Measurements from ENCODE around the gene TTBK2.

TTBK2 gene

GRCh38 chr15:42716125-42716524 lies 204.5 kb downstream of the TTBK2 start:
- H3K27me3 ChIP-seq (ENCODE audit: insufficient read depth, poor library complexity, severe bottlenecking) = no peaks in the 10 kb centered on the region
- TF ChIP-seq CTCF (IDR thresholded peaks at IDR 0.05; ENCODE audit: insufficient read depth, low read length) (no peak), REST (IDR thresholded peaks at IDR 0.05; ENCODE audit: insufficient replicate concordance, low read depth) (no peak), SPI1 (IDR thresholded peaks at IDR 0.05; ENCODE audit: borderline replicate concordance, low read depth) (no peak), POLR2AphosphoS5 (IDR thresholded peaks at IDR 0.05; ENCODE audit: low read depth) (no peak), GABPA (IDR thresholded peaks at IDR 0.05; ENCODE audit: low read depth) (no peak)
- no peak overlapping the region for H3K27ac ChIP-seq (replicated peaks)
- no peak overlapping the region for H3K4me3 ChIP-seq (replicated peaks; ENCODE audit: insufficient read depth, low read length)
- no peak for DNase-seq (ENCODE audit: low read depth in 1 of 2, low spot score in 1 of 2)

GRCh38 chr15:42712584-42712983 lies 208.0 kb downstream of the TTBK2 start:
- DNase-seq (ENCODE audit: low read depth in 1 of 2, low spot score in 1 of 2) = no peak
- no peak overlapping the region for H3K27ac ChIP-seq (replicated peaks)
- TF ChIP-seq POLR2AphosphoS5 (IDR thresholded peaks at IDR 0.05; ENCODE audit: low read depth) (no peak), GABPA (IDR thresholded peaks at IDR 0.05; ENCODE audit: low read depth) (no peak), CTCF (IDR thresholded peaks at IDR 0.05; ENCODE audit: insufficient read depth, low read length) (no peak), REST (IDR thresholded peaks at IDR 0.05; ENCODE audit: insufficient replicate concordance, low read depth) (no peak), SPI1 (IDR thresholded peaks at IDR 0.05; ENCODE audit: borderline replicate concordance, low read depth) (no peak)
- no peak overlapping the region for H3K4me3 ChIP-seq (replicated peaks; ENCODE audit: insufficient read depth, low read length)
- H3K27me3 ChIP-seq (ENCODE audit: insufficient read depth, poor library complexity, severe bottlenecking) = no peaks in the 10 kb centered on the region

GRCh38 chr15:42711746-42712145 lies 208.8 kb downstream of the TTBK2 start:
- no peak overlapping the region for H3K4me3 ChIP-seq (replicated peaks; ENCODE audit: insufficient read depth, low read length)
- no peaks in the 10 kb centered on the region for H3K27me3 ChIP-seq (ENCODE audit: insufficient read depth, poor library complexity, severe bottlenecking)
- DNase-seq (ENCODE audit: low read depth in 1 of 2, low spot score in 1 of 2) = no peak

More at GRCh38 chr15:42711746-42712145, 208.8 kb downstream of the TTBK2 start:
- no peak overlapping the region for H3K27ac ChIP-seq (replicated peaks)
- no peak for TF ChIP-seq REST (IDR thresholded peaks at IDR 0.05; ENCODE audit: insufficient replicate concordance, low read depth)
- TF ChIP-seq GABPA (IDR thresholded peaks at IDR 0.05; ENCODE audit: low read depth) = no peak
- no peak for TF ChIP-seq POLR2AphosphoS5 (IDR thresholded peaks at IDR 0.05; ENCODE audit: low read depth)
- TF ChIP-seq CTCF (IDR thresholded peaks at IDR 0.05; ENCODE audit: insufficient read depth, low read length) = no peak
- no peak for TF ChIP-seq SPI1 (IDR thresholded peaks at IDR 0.05; ENCODE audit: borderline replicate concordance, low read depth)
